Liver (tissue), 9 donors: ENCODE data around the gene TAPT1. TPM values are rescaled to one million over a fixed set of nuclear protein-coding genes. Genes with fewer than 3 reads are reported as not detected.

Experiments used
- DNase-seq: peaks from one replicate; pipeline ENCODE4 v3.0.0-alpha.2; 2017; ENCODE audit warnings: low spot score
- H3K27ac ChIP-seq, 2 donors: one replicate each; pipeline ENCODE4 v1.7.0; 2013; ENCODE audit warnings: inconsistent platforms in 2 of 2, low read length in 2 of 2, control low read depth in 1 of 2, low read depth in 1 of 2, mild to moderate bottlenecking in 1 of 2
- H3K27me3 ChIP-seq, 4 donors: one replicate each; pipeline versions ENCODE4 v1.6.1 to v1.7.0; 2013; ENCODE audit warnings: low read length in 3 of 4, inconsistent platforms in 1 of 4, mild to moderate bottlenecking in 1 of 4, moderate library complexity in 1 of 4; ENCODE audit not compliant: control insufficient read depth in 4 of 4, insufficient read depth in 4 of 4
- H3K36me3 ChIP-seq, 4 donors: one replicate each; pipeline versions ENCODE4 v1.6.1 to v1.7.0; 2013; ENCODE audit warnings: low read length in 3 of 4, mild to moderate bottlenecking in 3 of 4, low read depth in 1 of 4, moderate library complexity in 1 of 4; ENCODE audit not compliant: control insufficient read depth in 4 of 4, insufficient read depth in 3 of 4
- H3K4me1 ChIP-seq, 4 donors: one replicate each; pipeline versions ENCODE4 v1.6.1 to v1.7.0; 2013; ENCODE audit warnings: low read length in 3 of 4, mild to moderate bottlenecking in 3 of 4, moderate library complexity in 1 of 4; ENCODE audit not compliant: control insufficient read depth in 4 of 4, insufficient read depth in 4 of 4
- H3K4me3 ChIP-seq, 3 donors: one replicate each; pipeline versions ENCODE4 v1.6.1 to v1.7.0; 2013; ENCODE audit warnings: low read length in 3 of 3, control low read depth in 1 of 3, low read depth in 1 of 3, mild to moderate bottlenecking in 1 of 3
- H3K9ac ChIP-seq, 2 donors: one replicate each; pipeline ENCODE4 v1.7.0; 2013; ENCODE audit warnings: low read length in 2 of 2, mild to moderate bottlenecking in 2 of 2, moderate library complexity in 2 of 2, control low read depth in 1 of 2, low read depth in 1 of 2
- H3K9me3 ChIP-seq, 4 donors: one replicate each; pipeline versions ENCODE4 v1.6.1 to v1.7.0; 2013; ENCODE audit warnings: low read length in 3 of 4; ENCODE audit not compliant: control insufficient read depth in 4 of 4
- FOXA1 ChIP-seq: IDR thresholded peaks from 2 replicates; pipeline ENCODE4 v1.6.1; 2016; ENCODE audit warnings: antibody characterized with exemption
- FOXA2 ChIP-seq: IDR thresholded peaks from 2 replicates; pipeline ENCODE4 v1.6.1; 2016; ENCODE audit warnings: antibody characterized with exemption
- GABPA ChIP-seq, 2 donors: IDR thresholded peaks in 1 of 2; conservative IDR thresholded peaks in 1 of 2; 2 replicates each; pipeline ENCODE4 v1.6.1; 2016; ENCODE audit warnings: antibody characterized with exemption in 2 of 2, mild to moderate bottlenecking in 1 of 2, moderate library complexity in 1 of 2
- HNF4A ChIP-seq, 2 donors: conservative IDR thresholded peaks; 2 replicates each; pipeline ENCODE4 v1.6.1; 2016; ENCODE audit warnings: antibody characterized with exemption in 2 of 2, mild to moderate bottlenecking in 2 of 2
- HNF4G ChIP-seq: IDR thresholded peaks from 2 replicates; pipeline ENCODE4 v1.6.1; 2016; ENCODE audit warnings: antibody characterized with exemption
- NR2F2 ChIP-seq: IDR thresholded peaks from 2 replicates; pipeline ENCODE4 v1.6.1; 2016; ENCODE audit warnings: antibody characterized with exemption
- RXRA ChIP-seq, 2 donors: IDR thresholded peaks; 2 replicates each; pipeline ENCODE4 v1.6.1; 2017 to 2018; ENCODE audit warnings: antibody characterized with exemption in 2 of 2, mild to moderate bottlenecking in 1 of 2
- TAF1 ChIP-seq: conservative IDR thresholded peaks from 2 replicates; pipeline ENCODE4 v1.6.1; 2016; ENCODE audit warnings: antibody characterized with exemption, mild to moderate bottlenecking
- YY1 ChIP-seq: IDR thresholded peaks from 2 replicates; pipeline ENCODE4 v1.6.1; 2016; ENCODE audit warnings: antibody characterized with exemption, mild to moderate bottlenecking
- WGBS: extraction: QIAGEN DNeasy Blood & Tissue Kit; methylation state at CpG from one replicate; pipeline ENCODE4 v1.1.7; 2013; 5-methylcytosine and 5-hydroxymethylcytosine counted together
- polyA plus RNA-seq, 2 donors: library from polyadenylated mRNA; stranded (reverse) in 1 of 2; unstranded in 1 of 2; fragments of 200-250 nt in 1 of 2; fragments of >200 nt in 1 of 2; fragmentation: Nextera tagmentation in 1 of 2; extraction: Ambion mirVana in 1 of 2; gene quantifications; one replicate each; pipeline versions ENCODE4 v1.2.1 to v1.2.3, GENCODE V29; 2013 to 2015
- total RNA-seq, 2 donors: library from RNA; depleted of rRNA; stranded (reverse); fragments of >200 nt; gene quantifications; one replicate each; pipeline ENCODE4 v1.2.3, GENCODE V29; 2014
- TF ChIP-seq, protein P1 (sequence below): IDR thresholded peaks from 2 replicates; pipeline ENCODE4 v1.6.1; 2016; ENCODE audit warnings: antibody characterized with exemption
- TF ChIP-seq, protein P2 (sequence below): IDR thresholded peaks from 2 replicates; pipeline ENCODE4 v1.6.1; 2016; ENCODE audit warnings: antibody characterized with exemption
- TF ChIP-seq, protein P3 (sequence below): fragments of 150-350 bp; IDR thresholded peaks from 2 replicates; pipeline ENCODE4 v1.5.1; 2017; ENCODE audit warnings: improper control_type of control experiment, low read depth, low read length; ENCODE audit not compliant: missing input control
- donor health status: healthy.
- donor health status: healthy.
- donor health status: healthy.
- donor health status: healthy.
- donor health status: healthy.

TAPT1 gene, protein sequence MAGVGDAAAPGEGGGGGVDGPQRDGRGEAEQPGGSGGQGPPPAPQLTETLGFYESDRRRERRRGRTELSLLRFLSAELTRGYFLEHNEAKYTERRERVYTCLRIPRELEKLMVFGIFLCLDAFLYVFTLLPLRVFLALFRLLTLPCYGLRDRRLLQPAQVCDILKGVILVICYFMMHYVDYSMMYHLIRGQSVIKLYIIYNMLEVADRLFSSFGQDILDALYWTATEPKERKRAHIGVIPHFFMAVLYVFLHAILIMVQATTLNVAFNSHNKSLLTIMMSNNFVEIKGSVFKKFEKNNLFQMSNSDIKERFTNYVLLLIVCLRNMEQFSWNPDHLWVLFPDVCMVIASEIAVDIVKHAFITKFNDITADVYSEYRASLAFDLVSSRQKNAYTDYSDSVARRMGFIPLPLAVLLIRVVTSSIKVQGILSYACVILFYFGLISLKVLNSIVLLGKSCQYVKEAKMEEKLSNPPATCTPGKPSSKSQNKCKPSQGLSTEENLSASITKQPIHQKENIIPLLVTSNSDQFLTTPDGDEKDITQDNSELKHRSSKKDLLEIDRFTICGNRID
- total RNA-seq (10 to 100 TPM; 29.4 to 53.7 TPM), polyA plus RNA-seq (10 to 100 TPM; 12.2 to 14.8 TPM)

DNA sequence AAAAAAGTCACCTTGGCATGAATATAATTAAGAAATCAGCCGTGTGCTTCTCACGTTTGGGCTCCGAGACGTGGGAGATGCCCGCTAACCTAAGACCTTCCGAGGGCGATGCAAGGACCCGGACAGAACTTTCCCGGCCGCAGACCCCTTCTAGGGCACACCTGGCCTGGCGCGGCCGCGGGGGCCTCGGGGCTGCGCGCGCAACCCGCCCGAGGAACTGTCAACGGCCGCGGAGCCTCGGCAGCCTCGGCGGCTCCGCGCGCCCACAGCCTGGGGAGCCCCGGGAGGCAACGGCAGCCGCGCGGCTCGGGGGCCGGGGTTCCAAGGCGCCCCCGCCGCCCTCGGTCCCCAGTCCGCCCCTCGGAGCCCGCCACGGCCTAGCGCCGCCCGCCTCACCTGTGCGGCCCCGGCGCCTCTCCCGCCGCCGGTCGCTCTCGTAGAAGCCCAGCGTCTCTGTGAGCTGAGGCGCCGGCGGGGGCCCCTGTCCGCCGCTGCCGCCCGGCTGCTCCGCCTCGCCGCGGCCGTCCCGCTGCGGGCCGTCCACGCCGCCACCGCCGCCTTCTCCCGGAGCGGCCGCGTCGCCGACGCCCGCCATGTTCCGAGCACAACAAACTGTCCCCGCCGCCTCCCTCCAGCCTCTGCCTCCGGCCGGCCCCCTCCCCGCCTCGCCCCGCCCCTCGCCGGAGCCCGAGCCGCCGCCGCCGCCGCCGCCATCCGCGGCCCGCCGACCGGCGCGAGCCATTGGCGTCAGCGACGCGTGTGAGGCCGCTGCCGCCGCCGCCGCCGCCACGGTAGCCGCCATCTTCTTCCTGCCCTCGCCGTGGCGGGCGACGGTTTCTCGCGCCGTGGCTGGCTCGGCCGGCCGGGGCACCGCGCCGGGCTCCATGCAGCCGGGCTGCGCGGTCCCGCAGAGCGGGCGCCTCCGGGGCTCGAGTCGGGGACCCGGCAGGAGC lies at the start of gene TAPT1:
TAPT1 (minus strand) TSS at position 609 of the 953 bp plus-strand sequence; CDS start at position 595, 14 bp downstream.
- Histone ChIP-seq H3K4me3 (peak within 1 kb of the TSS; percentile 64 to 99 (median 95)), H3K27me3 (no peaks in the 10 kb centered on the region), H3K36me3 (no peaks in the 10 kb centered on the region), H3K27ac (peak within 1 kb of the TSS; percentile 93 to 94), H3K9ac (peak within 1 kb of the TSS; percentile 90 to 99), H3K4me1 (peaks cover 9 to 45% (median 41%) of the 10 kb centered on the region in 4 donors), H3K9me3 (no peaks in the 10 kb centered on the region)
- peak; percentile 86 for DNase-seq
- WGBS, result under 1% methylated on average over 143 of the region's 143 CpGs
- TF ChIP-seq, protein P1, sequence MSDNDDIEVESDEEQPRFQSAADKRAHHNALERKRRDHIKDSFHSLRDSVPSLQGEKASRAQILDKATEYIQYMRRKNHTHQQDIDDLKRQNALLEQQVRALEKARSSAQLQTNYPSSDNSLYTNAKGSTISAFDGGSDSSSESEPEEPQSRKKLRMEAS, result no peak
- TF ChIP-seq YY1, result peak; percentile 38

DNA sequence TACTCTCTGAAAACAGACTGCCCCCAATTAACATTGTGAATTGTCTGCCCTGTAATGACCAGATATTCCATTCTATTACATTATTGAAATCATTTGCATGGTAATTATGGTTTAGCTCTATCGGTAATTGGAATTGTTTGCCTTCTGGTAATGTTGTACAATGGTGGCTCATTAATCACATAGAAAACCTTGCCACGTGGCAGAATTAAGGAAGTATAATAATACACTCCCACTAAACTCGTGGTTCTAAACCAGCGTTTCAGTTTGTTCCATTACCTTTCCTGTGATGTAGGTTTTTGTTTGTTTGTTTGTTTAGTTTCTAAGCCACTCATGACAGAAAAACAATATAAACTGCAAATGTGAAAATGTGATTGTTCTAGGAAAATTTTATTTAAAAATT lies 45.1 kb upstream of the TAPT1 start:
- Histone ChIP-seq H3K27ac (no peak overlapping the region), H3K4me1 (no peaks in the 10 kb centered on the region), H3K36me3 (no peaks in the 10 kb centered on the region), H3K9me3 (no peaks in the 10 kb centered on the region), H3K4me3 (no peak overlapping the region), H3K9ac (no peak overlapping the region), H3K27me3 (no peaks in the 10 kb centered on the region)
- WGBS, result 71% methylated on average over 4 of the region's 4 CpGs
- no peak for DNase-seq
- TF ChIP-seq FOXA2 (no peak), HNF4G (no peak), TAF1 (no peak), FOXA1 (no peak), NR2F2 (no peak), HNF4A (conservative IDR thresholded peaks at IDR 0.05) (no peak), RXRA (IDR thresholded peaks at IDR 0.05) (no peak), YY1 (no peak), GABPA (IDR thresholded peaks at IDR 0.05 in 1 of 2, conservative IDR thresholded peaks at IDR 0.05 in 1 of 2) (no peak)
- TF ChIP-seq, protein P1, result no peak
- TF ChIP-seq, protein P2, sequence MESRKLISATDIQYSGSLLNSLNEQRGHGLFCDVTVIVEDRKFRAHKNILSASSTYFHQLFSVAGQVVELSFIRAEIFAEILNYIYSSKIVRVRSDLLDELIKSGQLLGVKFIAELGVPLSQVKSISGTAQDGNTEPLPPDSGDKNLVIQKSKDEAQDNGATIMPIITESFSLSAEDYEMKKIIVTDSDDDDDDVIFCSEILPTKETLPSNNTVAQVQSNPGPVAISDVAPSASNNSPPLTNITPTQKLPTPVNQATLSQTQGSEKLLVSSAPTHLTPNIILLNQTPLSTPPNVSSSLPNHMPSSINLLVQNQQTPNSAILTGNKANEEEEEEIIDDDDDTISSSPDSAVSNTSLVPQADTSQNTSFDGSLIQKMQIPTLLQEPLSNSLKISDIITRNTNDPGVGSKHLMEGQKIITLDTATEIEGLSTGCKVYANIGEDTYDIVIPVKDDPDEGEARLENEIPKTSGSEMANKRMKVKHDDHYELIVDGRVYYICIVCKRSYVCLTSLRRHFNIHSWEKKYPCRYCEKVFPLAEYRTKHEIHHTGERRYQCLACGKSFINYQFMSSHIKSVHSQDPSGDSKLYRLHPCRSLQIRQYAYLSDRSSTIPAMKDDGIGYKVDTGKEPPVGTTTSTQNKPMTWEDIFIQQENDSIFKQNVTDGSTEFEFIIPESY, result no peak
- TF ChIP-seq, protein P3, sequence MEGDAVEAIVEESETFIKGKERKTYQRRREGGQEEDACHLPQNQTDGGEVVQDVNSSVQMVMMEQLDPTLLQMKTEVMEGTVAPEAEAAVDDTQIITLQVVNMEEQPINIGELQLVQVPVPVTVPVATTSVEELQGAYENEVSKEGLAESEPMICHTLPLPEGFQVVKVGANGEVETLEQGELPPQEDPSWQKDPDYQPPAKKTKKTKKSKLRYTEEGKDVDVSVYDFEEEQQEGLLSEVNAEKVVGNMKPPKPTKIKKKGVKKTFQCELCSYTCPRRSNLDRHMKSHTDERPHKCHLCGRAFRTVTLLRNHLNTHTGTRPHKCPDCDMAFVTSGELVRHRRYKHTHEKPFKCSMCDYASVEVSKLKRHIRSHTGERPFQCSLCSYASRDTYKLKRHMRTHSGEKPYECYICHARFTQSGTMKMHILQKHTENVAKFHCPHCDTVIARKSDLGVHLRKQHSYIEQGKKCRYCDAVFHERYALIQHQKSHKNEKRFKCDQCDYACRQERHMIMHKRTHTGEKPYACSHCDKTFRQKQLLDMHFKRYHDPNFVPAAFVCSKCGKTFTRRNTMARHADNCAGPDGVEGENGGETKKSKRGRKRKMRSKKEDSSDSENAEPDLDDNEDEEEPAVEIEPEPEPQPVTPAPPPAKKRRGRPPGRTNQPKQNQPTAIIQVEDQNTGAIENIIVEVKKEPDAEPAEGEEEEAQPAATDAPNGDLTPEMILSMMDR, result no peak
